GM19438 (cell line): ENCODE data around the gene DUSP22.

Source experiments
- ATAC-seq: cut with Tn5 transposase; IDR thresholded peaks from one replicate; pipeline ENCODE4 v1.9.1; 2021; ENCODE audit warnings: low read depth; ENCODE audit not compliant: unreplicated experiment

The DUSP22 gene

GRCh38 chr6:336159-337114 lies 44.1 kb downstream of the DUSP22 start:
- peak; percentile 34 for ATAC-seq

DNA sequence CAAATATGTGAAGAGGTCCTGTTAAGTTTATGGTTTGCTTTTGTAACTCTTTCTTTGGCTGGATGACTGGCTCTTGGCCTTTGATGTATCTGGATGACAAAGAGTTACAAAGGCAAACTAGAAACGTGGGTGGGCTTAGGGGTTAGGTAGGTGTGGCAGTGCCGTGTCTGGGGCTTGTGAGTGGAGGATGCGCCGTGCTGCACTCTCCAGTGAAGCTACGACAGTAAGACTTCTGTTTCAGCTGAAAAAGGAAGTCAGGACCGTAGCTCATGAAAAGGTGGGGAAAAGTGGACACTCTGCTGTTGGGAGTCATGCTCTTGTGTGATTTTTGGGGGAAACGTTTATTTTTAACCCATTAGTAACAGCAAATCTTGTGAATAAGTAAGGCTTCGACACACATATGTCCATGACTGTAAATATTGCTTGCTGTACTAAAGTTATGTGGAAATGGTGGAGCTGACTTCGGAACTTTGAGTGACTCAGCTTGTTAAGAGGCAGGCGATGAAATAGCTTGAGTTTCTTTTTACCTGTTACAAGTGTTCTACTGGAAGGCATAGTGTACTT lies 45.6 kb downstream of the DUSP22 start:
- no peak for ATAC-seq

GRCh38 chr6:338815-339262 lies 46.6 kb downstream of the DUSP22 start:
- no peak for ATAC-seq

DNA sequence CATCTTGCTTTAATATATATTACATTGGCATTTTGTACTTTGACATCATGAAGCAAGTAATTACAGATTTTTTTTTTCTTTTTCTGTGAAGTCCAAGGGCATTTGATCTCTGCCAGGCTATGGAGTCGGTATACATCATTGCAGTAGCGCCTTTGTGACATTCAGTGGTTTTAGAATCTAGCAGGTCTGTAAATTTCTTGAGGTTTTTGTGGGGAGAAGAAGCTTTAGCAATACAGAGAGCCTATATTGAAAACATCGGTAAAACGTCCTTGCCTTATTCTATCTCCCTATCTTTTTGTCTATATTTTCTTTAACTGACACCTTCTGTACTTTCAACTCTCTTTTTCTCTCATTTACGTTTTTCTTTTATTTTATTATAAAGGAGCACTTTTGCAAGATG lies 47.2 kb downstream of the DUSP22 start:
- ATAC-seq = no peak

DNA sequence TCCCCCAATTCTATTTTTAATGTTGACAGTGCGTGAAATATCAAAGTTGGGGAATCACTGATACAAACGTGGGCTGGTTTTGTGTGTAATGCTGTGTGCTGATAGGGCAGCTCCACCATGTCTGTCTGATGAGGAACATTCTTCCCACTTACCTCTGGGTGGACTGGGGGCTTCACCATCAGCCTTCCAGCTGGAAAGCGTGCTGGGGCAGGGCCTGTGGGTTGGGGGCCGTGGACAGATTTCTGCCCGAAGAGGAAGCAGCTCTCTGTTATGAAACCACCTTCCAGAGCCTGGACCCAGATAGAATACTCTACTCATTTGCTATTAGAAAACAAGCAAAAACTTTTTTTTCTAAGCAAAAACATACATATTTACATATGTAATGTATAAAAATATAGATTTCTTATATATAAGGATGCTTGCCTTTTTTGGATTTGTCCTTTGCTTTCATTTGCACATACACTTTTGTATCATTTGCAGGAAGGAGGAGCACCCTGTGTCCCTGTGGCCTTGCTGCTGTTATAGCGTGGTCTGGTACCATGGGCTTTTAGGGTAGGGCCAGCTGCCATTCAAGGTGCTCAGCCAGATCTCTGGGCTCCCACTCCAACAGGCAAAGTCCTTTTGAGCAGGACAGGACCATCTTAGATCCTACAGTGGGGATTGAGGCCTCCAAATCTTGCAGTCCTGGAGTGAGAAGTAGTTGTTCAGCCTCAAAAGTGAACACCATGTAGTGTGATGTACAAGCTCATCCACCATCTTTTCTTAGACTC lies 48.1 kb downstream of the DUSP22 start:
- ATAC-seq = no peak

DNA sequence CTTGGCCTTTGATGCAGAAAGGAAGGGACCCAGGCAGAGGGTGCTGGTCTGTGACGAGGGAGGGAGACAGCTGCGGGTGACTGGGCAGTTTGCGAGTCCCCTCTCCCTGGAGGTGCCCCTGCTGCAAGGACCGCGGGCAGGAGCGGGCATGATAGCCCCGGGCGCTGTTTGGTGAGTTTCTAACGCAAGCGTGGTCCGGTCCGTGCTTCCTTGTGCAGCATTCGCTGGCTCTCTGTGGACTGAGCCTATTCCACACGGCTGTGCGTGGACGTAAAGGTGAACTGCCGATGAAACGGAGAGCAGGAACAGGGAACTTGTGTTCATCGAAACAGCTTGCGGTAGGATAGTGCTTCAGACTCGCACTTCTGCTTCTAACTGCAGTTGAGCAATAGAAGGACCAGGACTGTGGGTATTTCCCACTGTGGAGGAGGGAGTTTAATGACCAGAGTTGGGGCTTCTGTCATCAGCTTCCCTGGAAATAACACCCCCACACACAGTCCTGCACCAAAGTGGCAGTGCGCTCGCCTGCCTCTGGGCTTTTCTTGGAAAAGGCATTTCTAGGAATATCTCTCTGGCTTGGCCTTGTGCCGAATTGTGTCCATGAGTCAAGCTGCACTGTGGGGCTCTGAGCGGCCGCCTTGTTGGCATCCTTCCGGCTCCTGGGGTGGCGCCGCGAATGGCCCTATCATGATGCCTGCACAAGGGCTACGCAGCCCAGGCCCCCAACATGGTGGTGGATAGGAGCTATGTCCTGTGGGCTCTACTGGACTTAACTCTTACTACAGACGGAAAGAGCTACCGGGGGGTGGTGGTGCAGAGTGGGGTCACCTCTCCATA lies 48.9 kb downstream of the DUSP22 start:
- ATAC-seq = peak; percentile 44

GRCh38 chr6:341914-342831 lies 49.9 kb downstream of the DUSP22 start:
- peak; percentile 56 for ATAC-seq

- no peak for ATAC-seq
Measured at GRCh38 chr6:342832-343179, 50.5 kb downstream of the DUSP22 start.

- ATAC-seq = no peak
Measured at GRCh38 chr6:343226-343935, 51.1 kb downstream of the DUSP22 start.

- ATAC-seq = no peak
Measured at GRCh38 chr6:343960-344815, 51.9 kb downstream of the DUSP22 start.

DNA sequence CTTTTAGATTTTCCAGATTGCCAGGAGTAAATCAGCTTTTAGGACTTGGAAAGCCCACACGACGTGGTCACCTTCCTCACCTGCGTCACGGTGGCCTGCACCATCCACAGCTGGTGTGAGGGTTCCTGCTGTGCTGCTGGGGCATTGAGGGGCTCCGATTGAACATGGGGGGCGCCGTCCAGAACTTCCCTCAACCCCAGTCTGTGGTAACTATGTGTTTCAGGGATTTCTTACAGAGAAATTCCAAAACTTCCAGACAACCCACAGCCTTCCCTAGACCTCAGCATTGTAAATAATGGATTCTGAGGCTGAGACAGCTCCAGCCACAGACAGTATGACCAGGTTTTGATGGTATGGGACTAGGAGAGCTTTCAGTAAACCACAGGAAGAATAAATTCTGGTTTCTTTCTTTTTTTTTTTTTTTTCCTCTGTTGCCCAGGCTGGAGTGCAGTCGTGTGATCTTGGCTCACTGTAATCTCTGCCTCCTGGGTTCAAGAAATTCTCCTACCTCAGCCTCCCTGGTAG lies 52.6 kb downstream of the DUSP22 start:
- no peak for ATAC-seq

DNA sequence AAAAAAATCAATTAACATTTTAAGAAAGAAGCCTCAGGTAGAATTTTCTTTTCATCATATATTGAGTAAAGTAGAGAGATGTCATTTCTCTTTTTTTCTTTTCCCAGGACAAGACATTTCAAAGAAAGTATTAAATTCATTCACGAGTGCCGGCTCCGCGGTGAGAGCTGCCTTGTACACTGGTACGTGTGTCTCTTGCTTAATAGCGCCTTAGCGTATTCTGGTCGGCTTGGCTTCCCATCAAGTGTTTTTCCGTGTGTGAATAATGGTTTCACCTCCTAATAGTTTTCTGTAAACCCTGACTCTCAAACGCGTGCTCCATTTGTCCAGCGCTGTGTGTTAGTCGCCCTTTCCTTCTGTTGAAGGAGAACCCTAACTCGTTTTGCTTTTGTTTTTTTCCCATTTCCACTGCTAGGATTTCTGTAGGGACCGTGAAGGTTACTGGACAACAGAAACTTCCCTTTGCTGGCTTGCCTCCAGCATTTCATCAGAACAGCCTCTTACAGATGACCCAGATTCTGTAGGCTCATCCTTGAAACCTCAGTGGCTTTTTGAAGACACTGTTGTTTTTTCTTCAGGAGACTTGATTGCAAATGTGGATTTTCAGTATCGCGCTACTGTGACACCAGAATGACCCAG lies 53.6 kb downstream of the DUSP22 start:
- no peak for ATAC-seq

GRCh38 chr6:346386-347030 lies 54.2 kb downstream of the DUSP22 start:
- no peak for ATAC-seq

- peak; percentile 56 for ATAC-seq
Measured at GRCh38 chr6:347232-347631, 54.9 kb downstream of the DUSP22 start.

DNA sequence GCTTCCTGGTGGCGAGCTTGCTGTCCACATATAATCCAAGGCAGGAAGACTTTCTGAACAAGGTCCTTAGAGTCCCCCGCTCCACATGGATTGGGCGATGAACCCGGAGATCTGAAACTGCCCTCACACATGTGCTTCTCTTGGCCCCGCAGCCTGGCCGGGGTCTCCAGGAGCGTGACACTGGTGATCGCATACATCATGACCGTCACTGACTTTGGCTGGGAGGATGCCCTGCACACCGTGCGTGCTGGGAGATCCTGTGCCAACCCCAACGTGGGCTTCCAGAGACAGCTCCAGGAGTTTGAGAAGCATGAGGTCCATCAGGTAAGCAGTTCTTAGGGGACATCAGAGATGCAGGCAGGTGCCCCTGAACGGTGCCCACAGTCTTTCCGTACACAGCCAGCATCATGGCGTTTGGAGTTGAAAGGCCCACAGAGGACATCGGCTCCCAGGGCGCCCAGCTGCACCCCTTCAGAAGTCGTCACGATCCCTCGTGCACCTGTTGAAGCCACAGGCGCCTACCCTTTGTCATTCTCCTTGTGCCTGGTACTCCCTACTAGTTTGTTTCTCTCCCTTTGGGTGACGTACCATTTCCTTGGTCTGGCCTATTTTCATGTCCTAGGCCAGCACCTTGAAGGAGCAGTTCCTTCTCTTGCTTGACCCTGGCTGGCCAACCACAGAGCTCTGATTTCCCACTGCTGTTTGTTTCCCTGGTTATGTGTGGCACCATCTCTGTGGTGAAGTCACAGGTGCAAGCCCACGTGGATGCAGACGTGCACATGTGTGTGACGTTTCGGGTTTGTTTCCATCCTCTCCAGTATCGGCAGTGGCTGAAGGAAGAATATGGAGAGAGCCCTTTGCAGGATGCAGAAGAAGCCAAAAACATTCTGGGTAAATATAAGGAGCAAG lies 55.9 kb downstream of the DUSP22 start:
- no peak for ATAC-seq
